Measurements from ENCODE around the gene RNF150.

RNF150 gene

DNA sequence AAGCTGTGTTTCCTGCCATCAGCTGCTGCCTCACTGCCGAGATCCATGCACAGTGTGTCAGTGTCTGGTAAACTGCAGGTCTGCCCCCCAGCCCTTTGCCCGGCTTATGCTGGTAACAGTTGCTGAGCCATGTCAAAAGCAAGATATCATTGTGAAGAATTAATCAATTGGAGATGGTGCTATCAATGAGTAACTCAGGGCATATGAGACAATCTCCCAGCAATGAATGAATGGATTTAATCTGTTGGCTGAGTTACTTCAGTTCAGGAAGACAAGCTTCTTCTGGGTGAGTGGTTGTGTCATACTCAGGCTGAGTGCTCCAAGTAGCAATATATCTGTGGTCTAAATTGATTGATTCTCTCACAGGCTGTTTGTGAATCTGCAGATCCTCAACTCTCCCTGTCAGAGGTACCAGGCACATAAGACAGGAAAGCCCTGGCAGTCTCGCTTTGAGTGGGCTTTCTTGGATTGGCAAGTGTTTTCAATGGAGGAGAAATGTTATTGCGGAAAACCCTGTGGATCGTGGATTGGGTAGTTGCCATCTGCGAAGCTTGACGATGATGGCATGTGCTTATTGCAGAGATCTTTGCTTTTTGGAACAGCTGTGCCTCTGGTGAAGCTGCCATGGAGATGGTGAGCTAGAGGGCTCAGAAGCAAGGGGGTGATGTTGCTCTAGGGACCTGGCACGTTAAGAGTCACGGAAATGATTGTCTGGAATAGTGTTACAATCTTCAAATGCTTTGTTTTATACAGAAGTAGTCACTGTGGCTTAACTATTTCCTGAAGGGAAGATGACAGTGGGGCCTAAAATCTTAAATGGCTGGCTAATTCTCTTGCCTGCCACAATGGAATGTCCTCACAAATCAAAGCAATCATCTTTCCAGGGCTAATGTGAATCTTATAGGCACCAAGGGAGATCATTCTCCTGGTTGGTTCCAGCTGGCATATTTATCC is 229.5 kb downstream of the RNF150 start:
- Histone ChIP-seq H3K9me3 (ENCODE audit: insufficient read depth, low read depth, low read length) (no peaks in the 10 kb centered on the region), H3K4me1 (ENCODE audit: insufficient read depth, low read length) (no peaks in the 10 kb centered on the region), H3K27me3 (ENCODE audit: insufficient read depth, low read length) (no peaks in the 10 kb centered on the region), H3K36me3 (ENCODE audit: insufficient read depth, low read length) (no peaks in the 10 kb centered on the region), H3K4me3 (ENCODE audit: low read length) (no peak overlapping the region), H3K27ac (ENCODE audit: low read depth, low read length) (no peak overlapping the region), H3K9ac (ENCODE audit: low read depth, low read length) (no peak overlapping the region)
- WGBS = 81% methylated on average over 9 of the region's 9 CpGs

DNA sequence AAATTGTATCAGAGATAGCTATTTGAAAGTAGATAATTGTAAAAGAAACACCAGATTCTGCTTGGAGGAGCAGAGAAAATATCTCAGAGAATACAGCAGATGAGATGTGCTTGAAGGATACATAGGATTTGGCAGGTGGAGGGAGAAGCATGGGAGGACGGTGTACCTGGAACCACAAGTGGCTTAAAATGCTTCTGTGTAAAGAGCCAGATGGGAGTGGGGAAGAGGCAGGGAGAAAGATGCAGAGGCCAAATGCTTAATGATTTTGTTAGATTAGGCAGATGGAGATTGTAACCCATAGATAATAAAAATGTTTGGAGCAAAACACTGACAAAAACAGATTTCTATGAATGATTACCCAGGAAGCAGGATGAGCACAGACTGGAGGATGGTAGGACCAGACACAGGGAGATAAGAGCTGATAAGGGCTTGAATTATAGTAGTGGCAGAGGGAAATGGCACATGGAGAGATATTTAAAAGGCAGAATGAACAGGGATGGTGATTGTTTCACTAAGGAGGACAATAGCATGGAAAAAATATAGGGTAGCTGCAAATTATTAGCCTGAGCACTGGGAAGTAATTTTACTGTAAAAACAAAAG is 231.4 kb downstream of the RNF150 start:
- no peaks in the 10 kb centered on the region for H3K4me1 ChIP-seq (ENCODE audit: insufficient read depth, low read length)
- H3K27me3 ChIP-seq (ENCODE audit: insufficient read depth, low read length) = no peaks in the 10 kb centered on the region
- H3K4me3 ChIP-seq (ENCODE audit: low read length) = no peak overlapping the region
- H3K9me3 ChIP-seq (ENCODE audit: insufficient read depth, low read depth, low read length) = no peaks in the 10 kb centered on the region
- no peak overlapping the region for H3K9ac ChIP-seq (ENCODE audit: low read depth, low read length)
- WGBS = 91% methylated on average over 1 of the region's 1 CpG
- no peak overlapping the region for H3K27ac ChIP-seq (ENCODE audit: low read depth, low read length)
- no peaks in the 10 kb centered on the region for H3K36me3 ChIP-seq (ENCODE audit: insufficient read depth, low read length)

DNA sequence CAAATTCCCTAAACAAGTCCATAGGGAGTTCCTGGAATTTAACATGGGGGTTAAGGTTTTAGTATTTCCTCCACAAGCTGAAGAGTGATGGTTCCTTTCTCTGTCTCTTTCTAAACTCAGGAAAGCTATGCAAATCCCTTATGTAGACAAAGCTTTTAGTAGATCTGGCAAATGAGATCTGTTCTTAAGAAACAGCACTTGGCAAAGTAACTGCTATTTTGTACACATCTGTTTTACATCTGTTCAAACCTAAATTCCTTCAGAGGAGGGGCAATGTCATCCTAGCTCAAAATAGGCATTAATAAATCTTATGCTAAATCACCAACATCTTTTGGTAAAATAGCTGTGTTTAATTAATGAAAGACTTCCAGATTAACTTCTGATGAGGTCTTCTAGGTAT is 239.3 kb downstream of the RNF150 start:
- H3K27me3 ChIP-seq (ENCODE audit: insufficient read depth, low read length) = no peaks in the 10 kb centered on the region
- H3K9ac ChIP-seq (ENCODE audit: low read depth, low read length) = no peak overlapping the region
- H3K9me3 ChIP-seq (ENCODE audit: insufficient read depth, low read depth, low read length) = no peaks in the 10 kb centered on the region
- no peak overlapping the region for H3K27ac ChIP-seq (ENCODE audit: low read depth, low read length)
- H3K36me3 ChIP-seq (ENCODE audit: insufficient read depth, low read length) = no peaks in the 10 kb centered on the region
- H3K4me1 ChIP-seq (ENCODE audit: insufficient read depth, low read length) = no peaks in the 10 kb centered on the region
- no peak overlapping the region for H3K4me3 ChIP-seq (ENCODE audit: low read length)

DNA sequence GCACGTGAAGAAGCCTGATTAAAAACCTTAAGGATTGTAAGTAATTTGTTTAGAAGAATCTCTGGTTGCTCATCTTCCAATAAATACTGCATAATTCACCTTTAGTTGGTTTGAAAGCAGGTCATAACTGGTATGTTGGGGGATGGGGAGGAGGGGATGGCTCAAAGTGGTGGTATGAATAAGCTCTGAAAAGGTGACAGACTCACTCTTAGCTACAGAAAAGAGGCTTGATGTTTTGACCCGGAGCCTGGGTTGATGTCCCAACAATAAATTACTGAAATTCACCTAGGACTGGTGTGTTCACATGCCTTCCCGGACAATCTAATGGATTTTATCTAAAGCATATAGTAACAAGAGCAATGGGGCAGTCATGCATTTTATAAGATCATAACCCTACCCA is 245.2 kb downstream of the RNF150 start:
- 78% methylated on average over 2 of the region's 3 CpGs for WGBS
- Histone ChIP-seq H3K4me3 (ENCODE audit: low read length) (no peak overlapping the region), H3K9ac (ENCODE audit: low read depth, low read length) (no peak overlapping the region), H3K9me3 (ENCODE audit: insufficient read depth, low read depth, low read length) (no peaks in the 10 kb centered on the region), H3K36me3 (ENCODE audit: insufficient read depth, low read length) (no peaks in the 10 kb centered on the region), H3K27me3 (ENCODE audit: insufficient read depth, low read length) (no peaks in the 10 kb centered on the region), H3K27ac (ENCODE audit: low read depth, low read length) (no peak overlapping the region), H3K4me1 (ENCODE audit: insufficient read depth, low read length) (no peaks in the 10 kb centered on the region)

DNA sequence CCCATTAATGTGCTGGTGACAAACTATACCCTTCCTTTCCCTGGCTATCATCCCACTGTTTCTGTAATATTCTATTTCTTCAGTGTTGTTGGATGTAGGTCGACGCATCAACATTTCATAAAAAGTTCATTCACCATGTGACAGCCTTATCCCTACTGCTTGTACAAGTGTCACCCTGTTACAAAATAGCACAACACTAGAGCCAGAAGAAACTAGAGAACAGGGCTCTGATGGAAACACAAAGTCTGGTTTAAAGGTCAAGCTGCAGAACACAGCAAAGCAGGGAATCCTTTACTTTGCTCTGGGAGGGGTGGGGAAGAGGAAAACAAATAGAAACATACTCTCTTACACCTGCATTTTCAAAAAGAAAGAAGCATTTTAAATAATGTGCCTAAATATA is 245.8 kb downstream of the RNF150 start:
- no peak overlapping the region for H3K27ac ChIP-seq (ENCODE audit: low read depth, low read length)
- no peaks in the 10 kb centered on the region for H3K27me3 ChIP-seq (ENCODE audit: insufficient read depth, low read length)
- H3K4me1 ChIP-seq (ENCODE audit: insufficient read depth, low read length) = no peaks in the 10 kb centered on the region
- no peaks in the 10 kb centered on the region for H3K36me3 ChIP-seq (ENCODE audit: insufficient read depth, low read length)
- WGBS = 92% methylated on average over 2 of the region's 2 CpGs
- H3K4me3 ChIP-seq (ENCODE audit: low read length) = no peak overlapping the region
- no peak overlapping the region for H3K9ac ChIP-seq (ENCODE audit: low read depth, low read length)
- H3K9me3 ChIP-seq (ENCODE audit: insufficient read depth, low read depth, low read length) = no peaks in the 10 kb centered on the region

DNA sequence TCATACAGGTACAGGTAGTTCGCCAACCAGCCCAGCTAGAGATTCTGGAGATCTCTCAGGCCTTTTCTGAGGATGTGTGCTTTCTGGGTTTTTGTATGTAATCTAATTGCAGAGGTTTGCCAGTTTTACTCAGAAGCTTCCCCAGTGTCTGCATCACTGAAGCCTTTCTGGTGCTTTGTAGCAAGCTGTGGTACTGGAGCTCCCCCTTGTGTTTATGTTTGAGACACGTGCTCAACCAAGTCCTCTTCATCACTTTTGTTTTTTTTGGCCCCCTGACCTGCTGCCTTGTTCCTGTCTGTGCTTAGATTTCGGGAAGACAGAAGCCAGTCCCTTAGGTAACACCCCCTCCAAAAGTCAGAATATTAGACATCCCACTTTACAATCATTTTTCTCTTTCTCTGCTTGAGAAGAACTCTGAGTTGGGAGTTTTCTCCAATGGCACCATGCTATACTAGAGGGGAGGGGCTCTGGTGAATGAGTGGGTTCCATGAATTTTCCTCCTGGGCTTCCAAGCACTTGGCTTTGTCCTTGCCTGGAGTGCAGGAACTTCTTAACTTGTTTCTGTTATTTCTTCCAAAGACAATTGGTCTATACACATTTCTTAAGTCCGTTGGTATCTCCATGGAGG is 248.7 kb downstream of the RNF150 start:
- Histone ChIP-seq H3K9me3 (ENCODE audit: insufficient read depth, low read depth, low read length) (0 out of 2 replicates have a peak, but pooled peaks cover 2% of the 10 kb centered on the region), H3K4me1 (ENCODE audit: insufficient read depth, low read length) (no peaks in the 10 kb centered on the region), H3K4me3 (ENCODE audit: low read length) (no peak overlapping the region), H3K9ac (ENCODE audit: low read depth, low read length) (no peak overlapping the region), H3K36me3 (ENCODE audit: insufficient read depth, low read length) (no peaks in the 10 kb centered on the region), H3K27ac (ENCODE audit: low read depth, low read length) (no peak overlapping the region), H3K27me3 (ENCODE audit: insufficient read depth, low read length) (no peaks in the 10 kb centered on the region)
- 52% methylated on average over 4 of the region's 4 CpGs for WGBS

DNA sequence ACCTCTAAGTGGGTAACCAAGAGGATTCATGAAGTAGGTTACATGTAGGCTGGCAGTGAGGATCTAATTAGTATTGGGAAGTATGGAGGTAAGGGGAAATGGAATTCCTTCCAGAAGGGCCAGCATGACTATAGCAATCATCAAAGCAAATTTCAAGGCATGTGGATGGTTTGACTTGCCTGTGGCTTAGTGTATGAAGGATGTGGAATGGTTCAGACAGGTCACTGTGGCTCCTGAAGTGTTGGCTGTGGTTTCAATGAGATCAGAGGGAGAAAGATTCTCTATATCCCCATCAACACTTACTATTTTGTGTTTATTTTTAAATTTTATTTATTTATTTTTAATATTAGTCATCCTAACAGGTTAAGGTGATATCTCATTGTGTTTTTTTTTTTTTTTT is 255.5 kb downstream of the RNF150 start:
- no peak overlapping the region for H3K9ac ChIP-seq (ENCODE audit: low read depth, low read length)
- peaks cover 4% of the 10 kb centered on the region; the same call in 1 of the 2 replicates for H3K9me3 ChIP-seq (ENCODE audit: insufficient read depth, low read depth, low read length)
- peaks cover 8% of the 10 kb centered on the region; the same call in 1 of the 2 replicates for H3K4me1 ChIP-seq (ENCODE audit: insufficient read depth, low read length)
- no peak overlapping the region for H3K27ac ChIP-seq (ENCODE audit: low read depth, low read length)
- H3K27me3 ChIP-seq (ENCODE audit: insufficient read depth, low read length) = no peaks in the 10 kb centered on the region
- no peak overlapping the region for H3K4me3 ChIP-seq (ENCODE audit: low read length)
- no peaks in the 10 kb centered on the region for H3K36me3 ChIP-seq (ENCODE audit: insufficient read depth, low read length)

DNA sequence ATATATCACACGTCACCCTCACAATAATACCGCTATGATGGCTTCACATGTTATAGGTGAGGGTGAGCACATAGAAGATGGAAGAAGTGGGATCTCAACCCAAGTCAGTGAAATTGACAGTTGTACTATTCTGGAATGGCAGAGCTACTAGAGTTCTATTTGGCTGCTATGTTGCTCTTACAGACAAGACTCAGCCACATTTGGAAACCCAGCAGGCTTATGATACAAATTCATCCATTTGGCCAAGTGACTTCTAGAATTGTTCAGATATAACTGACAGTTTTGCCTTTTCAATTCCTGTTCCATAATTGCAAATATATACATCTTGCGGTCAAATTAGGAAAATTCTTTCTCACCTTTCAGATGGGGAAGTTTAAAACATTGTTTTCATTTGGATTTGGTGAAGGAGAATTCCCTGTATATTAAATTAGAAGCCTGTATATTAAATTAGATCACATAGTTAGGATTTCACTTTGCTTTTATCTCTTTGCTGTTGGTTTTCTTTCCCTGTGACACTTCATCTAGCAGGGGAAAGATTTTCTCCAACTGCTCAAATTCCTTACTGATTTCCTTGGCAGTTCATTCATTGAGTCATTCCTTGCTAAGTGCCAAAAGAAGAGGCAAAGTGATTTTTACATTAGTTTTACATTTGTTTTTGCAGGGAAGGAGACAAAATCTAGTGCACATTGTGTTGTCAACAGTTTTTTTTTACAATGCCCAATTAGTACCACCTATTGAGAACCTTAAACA is 256.5 kb downstream of the RNF150 start:
- Histone ChIP-seq H3K27me3 (ENCODE audit: insufficient read depth, low read length) (no peaks in the 10 kb centered on the region), H3K9ac (ENCODE audit: low read depth, low read length) (no peak overlapping the region), H3K4me3 (ENCODE audit: low read length) (no peak overlapping the region), H3K27ac (ENCODE audit: low read depth, low read length) (no peak overlapping the region), H3K9me3 (ENCODE audit: insufficient read depth, low read depth, low read length) (peaks cover 4% of the 10 kb centered on the region; the same call in 1 of the 2 replicates), H3K4me1 (ENCODE audit: insufficient read depth, low read length) (peaks cover 8% of the 10 kb centered on the region; the same call in 1 of the 2 replicates), H3K36me3 (ENCODE audit: insufficient read depth, low read length) (no peaks in the 10 kb centered on the region)
- 100% methylated on average over 1 of the region's 3 CpGs for WGBS

DNA sequence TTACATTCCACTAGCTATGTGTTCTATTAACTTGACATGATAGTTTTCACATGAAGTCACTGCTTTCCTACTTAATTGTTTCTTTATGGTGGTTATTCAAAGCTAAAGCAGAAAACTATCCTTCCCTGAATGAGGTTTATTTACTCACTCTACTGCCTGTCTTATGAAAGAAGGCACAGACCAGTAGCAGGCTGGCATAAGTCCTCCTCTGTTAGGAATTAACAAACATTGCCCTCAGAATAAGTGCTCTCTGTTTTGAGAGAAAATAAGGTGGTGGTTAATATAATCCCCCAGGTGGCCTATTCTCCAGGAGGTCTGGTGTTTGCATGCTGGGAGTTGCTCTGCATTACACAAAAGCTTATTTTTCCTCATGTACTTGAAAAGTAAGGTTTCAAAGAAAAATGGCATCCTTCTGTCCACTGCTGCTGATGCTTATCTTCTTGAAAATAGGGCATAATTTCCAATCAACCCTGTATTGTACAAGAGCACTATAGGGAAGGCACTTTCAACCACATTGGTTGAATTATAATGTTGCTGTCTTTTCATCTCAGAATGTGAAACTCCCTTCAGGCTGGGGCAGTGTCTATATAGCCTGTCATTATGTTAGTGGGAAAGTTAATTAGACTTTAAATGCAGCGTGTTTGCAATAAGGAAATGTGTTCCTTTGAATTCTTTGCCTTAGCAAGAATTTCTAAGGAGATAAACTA is 257.4 kb downstream of the RNF150 start:
- Histone ChIP-seq H3K4me1 (ENCODE audit: insufficient read depth, low read length) (peaks cover 8% of the 10 kb centered on the region; the same call in 1 of the 2 replicates), H3K27me3 (ENCODE audit: insufficient read depth, low read length) (no peaks in the 10 kb centered on the region), H3K36me3 (ENCODE audit: insufficient read depth, low read length) (no peaks in the 10 kb centered on the region), H3K9me3 (ENCODE audit: insufficient read depth, low read depth, low read length) (peaks cover 4% of the 10 kb centered on the region; the same call in 1 of the 2 replicates), H3K27ac (ENCODE audit: low read depth, low read length) (no peak overlapping the region), H3K9ac (ENCODE audit: low read depth, low read length) (no peak overlapping the region), H3K4me3 (ENCODE audit: low read length) (no peak overlapping the region)
- WGBS = 84% methylated on average over 1 of the region's 1 CpG

DNA sequence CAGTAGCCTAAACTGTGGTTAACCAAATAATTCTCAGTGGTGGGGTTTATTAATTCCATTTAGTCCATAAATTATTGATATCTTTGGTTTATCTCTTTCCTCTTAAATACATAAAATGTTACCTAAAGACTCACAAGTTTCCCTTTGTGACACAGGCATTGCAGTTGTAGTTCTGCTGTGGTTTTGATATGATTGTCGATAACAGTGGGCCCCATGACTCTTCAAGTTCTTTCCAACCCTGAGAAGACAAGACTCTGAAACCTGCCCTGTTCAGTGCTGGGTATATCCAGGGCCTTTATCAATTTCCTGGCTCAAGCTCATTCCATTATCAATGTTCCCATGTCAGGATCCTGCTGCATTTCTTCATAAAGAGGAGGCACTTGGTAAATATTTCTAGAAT is 259.2 kb downstream of the RNF150 start:
- WGBS = 91% methylated on average over 1 of the region's 1 CpG

More for the DNA sequence above, 259.2 kb downstream of the RNF150 start:
- H3K36me3 ChIP-seq (ENCODE audit: insufficient read depth, low read length) = no peaks in the 10 kb centered on the region
- peaks cover 8% of the 10 kb centered on the region; the same call in 1 of the 2 replicates for H3K4me1 ChIP-seq (ENCODE audit: insufficient read depth, low read length)
- peaks cover 1% of the 10 kb centered on the region; the same call in 1 of the 2 replicates for H3K9me3 ChIP-seq (ENCODE audit: insufficient read depth, low read depth, low read length)
- no peak overlapping the region for H3K9ac ChIP-seq (ENCODE audit: low read depth, low read length)
- H3K4me3 ChIP-seq (ENCODE audit: low read length) = no peak overlapping the region
- H3K27ac ChIP-seq (ENCODE audit: low read depth, low read length) = no peak overlapping the region
- no peaks in the 10 kb centered on the region; the same call in 1 of the 2 replicates for H3K27me3 ChIP-seq (ENCODE audit: insufficient read depth, low read length)

All from HUES64 (cell line).